Measurements from ENCODE around the gene PRPF19.
A peak's percentile ranks its signal among the peaks of the same experiment; 100 is the strongest.

The PRPF19 gene

DNA sequence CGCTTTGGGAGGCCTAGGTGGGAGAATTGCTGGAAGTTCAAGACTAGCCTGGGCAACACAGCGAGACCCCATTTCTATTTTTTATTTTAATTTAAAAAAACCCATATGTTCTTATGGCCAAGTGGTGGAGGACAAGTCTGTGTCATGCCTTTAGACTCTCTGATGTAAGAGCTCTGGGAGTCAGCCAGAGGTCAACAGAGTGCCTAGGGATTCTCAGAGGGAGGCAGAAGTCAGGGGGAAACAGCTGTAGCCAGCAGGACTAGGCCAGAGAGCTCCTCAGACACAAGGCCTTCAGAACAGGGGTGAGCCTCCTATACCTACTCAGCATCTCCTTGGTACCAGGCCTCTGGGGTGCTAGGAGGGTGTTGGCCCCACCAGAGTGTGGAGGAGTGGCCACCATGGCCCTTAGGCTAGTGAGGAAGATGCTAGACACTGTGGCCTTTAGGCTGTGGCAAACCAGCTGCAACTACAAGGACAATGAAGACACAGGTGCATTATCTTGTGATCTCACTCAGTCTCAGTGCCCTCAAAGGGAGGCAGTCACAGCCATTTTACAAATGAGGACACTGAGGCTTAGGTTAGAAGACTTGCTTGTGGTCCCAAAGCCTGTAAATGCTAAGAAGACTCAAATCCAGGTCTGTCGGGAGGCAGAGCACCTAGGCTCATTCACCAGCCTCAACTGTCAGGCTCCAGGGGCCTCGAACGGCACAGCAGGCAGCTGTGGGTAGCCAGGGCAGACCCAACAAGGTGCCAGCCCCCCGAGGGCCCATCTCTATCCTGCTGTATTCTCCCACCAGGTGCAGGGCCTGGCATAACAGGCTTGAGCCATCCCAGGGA, 34.0 kb downstream of the PRPF19 start:
- DNase-seq, result no peak

DNA sequence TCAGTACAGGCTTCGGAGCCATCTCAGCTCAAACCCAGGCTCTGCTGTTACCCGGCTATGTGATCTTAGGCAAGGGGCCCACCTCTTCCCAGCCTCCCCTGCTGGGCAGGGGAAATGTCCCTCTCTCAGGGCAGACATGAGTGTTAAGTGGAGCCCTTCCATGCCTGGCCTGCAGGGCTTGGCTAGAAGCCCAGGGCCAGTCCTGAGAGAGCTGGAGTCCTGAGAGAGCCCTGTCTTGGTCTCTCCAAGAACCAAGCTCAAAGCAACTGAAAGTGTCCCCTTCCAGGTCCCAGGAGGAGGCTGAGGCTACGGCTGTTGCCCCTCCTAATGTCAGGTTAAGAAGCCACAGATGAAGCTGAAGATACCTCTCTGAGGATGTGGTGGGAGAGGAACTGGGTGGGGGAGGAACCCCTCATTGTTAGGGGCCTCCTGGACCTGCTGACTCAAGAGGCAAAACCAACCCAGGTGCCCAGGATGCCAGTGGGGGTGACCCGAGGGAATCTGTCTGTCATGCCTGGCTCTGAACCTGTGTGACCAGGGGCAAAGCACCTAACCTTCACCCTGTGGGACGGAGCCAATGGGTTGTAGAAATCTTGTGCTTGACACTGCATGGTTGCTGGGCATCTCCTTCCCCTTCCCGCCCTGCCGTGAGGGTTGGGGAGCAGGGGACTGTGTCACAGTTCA, 34.9 kb downstream of the PRPF19 start:
- DNase-seq, result no peak

DNA sequence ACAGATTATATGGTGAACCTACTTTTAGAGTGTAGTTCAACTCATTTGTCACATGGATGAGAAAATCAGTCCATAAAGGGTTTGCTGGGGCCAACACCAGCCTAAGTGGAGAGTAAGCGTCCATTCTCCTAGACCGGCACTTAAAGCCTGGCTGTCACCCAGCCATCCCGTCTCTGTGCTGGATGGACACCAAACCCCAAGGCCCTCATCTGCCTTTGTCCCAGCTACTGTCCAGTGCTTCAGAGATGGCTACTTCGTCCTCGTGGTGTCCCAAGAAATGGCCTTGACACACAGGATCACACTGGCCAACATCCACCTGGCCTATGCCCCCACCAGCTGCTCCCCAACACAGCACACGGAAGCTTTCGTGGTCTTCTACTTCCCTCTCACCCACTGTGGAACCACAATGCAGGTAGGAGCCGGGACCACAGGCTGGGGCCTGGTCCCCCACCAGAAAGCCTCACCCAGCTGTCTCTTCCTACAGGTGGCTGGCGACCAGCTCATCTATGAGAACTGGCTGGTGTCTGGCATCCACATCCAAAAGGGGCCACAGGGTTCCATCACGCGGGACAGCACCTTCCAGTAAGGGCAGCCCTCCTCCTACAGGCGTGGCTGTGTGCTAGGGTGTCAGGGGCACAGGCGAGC, 35.5 kb downstream of the PRPF19 start:
- DNase-seq, result no peak

DNA sequence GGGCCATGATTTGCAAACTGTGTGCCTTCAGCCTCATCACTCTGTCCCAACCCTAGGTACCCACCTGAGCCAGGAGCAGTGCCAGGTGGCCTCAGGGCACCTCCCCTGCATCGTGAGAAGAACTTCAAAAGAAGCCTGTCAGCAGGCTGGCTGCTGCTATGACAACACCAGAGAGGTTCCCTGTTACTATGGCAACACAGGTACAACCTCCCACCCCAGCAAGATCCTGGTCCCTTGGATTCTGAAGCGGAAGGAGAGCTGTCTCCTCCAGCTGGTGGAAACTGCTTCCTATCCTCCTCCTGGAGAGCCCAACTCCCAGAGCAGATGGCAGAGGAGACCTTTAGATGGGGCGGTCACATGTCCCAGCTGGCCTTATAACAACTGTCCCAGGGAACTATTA, 36.1 kb downstream of the PRPF19 start:
- DNase-seq, result peak; percentile 94

DNA sequence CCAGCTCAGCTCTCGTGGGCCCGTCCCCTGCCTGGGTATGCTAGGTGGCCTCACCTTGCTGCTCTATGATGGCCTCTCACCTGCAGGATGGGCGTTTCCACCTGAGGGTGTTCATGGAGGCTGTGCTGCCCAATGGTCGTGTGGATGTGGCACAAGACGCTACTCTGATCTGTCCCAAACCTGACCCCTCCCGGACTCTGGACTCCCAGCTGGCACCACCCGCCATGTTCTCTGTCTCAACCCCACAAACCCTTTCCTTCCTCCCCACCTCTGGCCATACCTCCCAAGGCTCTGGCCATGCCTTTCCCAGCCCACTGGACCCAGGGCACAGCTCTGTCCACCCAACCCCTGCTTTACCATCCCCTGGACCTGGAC, 36.9 kb downstream of the PRPF19 start:
- DNase-seq, result no peak

DNA sequence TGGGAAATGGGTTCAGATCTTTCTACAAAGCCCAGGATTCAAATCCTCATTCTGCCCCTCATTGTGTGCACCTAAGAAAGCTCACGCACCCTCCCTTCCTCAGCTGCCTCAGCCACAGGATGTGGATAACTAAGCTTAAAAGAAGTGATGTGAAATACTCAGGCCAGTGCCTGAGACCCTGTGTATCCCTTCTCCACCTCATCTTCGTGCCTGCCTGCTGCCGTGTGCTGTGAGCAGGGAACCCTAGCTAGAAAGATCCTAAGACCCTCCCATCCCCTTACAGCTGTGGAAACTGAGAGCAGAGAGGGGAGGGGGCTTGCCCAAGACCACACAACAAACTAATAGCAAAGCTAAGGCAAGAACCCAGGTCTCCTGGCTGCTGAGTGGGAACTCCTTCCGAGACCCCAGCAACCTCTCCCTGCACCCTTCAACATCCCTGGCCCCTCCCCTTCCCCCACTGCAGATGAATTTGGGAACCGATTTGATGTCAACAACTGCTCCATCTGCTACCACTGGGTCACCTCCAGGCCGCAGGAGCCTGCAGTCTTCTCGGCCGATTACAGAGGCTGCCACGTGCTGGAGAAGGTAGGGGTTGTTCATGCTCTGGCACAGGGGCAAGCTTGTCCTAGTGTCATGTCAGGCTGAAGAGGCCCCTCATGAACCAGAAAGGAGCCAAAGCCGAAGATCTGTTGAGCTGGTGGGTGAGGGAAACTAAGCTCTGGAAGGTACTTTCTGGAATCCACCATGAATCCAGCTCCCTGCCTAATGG, 37.5 kb downstream of the PRPF19 start:
- peak; percentile 26 for DNase-seq

DNA sequence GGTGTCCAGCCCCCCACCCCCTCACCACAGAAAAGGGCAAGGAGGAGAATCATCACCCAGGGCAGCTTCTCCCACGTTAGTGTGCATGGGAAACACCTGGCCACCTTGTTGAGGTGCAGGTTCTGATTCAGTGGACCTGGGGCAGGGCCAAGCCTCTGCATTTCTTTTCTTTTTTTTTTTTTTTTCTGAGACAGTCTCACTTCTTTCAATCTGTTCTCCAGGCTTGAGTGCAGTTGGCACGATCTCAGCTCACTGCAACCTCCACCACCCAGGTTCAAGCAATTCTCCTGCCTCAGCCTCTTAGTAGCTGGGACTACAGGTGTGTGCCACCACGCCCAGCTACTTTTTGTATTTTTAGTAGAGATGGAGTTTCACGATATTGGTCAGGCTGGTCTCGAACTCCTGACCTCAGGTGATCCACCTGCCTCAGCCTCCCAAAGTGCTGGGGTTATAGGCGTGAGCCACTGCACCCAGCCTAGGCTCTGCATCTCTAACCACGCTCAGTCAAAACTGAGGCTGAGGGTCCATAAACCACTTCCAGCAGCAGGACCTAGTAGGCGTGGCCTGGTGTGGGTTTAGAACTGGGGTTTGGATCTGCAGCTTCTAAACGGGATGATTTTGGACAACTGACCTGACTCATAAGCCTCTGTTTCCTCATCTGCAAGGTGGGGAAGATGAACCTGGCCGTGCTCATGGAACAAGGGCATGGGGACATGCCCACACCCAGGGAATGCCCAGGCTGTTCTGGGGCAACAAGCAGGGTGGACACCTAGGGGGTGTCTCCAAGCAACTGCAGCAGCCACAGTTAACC, 38.3 kb downstream of the PRPF19 start:
- no peak for DNase-seq

DNA sequence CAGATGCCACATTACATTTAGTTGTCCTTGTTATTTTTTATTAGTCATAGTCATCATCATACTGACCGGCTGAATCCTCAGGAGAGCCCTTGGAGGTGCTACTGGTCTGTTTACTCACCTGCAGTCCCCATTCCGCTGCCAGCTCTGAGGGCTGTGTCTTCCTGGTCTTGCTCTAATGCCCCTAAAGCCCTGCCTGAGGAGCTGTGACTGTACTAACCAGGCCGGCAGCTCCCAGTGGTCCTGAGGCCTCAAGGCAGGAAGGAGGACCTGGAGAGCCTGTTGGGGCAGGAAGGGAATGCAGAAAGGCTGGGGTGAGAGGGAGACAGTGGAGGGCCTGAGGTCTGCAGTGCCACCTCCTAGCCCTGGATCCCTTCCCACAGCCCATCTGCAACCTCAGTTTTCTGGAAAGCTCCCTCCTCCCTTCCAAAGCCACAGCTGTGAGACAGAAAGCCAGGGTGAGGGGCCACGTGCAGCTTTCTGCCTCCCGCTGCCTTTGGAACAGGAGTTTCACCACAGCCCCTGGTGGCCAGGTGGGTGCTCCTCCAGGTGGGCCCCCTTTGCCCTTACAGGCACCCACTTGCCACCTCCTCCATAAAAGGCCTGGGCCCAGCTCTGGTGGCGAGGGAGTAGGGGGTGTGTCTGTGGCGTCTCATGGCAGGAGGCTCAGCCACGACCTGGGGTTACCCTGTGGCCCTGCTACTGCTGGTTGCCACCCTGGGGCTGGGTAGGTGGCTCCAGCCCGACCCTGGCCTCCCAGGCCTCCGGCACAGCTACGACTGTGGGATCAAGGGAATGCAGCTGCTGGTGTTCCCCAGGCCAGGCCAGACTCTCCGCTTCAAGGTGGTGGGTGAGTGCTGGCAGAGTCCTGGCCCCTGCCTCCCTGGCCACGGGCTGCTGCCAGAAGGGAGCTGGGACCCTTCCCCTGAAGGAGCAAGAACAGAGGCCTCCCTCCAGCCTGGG, 39.2 kb downstream of the PRPF19 start, which contains the start of gene ZP1:
ZP1 (plus strand) TSS at position 632 of the 960 bp plus-strand sequence; CDS start at position 652, 20 bp downstream.
- DNase-seq, result no peak

DNA sequence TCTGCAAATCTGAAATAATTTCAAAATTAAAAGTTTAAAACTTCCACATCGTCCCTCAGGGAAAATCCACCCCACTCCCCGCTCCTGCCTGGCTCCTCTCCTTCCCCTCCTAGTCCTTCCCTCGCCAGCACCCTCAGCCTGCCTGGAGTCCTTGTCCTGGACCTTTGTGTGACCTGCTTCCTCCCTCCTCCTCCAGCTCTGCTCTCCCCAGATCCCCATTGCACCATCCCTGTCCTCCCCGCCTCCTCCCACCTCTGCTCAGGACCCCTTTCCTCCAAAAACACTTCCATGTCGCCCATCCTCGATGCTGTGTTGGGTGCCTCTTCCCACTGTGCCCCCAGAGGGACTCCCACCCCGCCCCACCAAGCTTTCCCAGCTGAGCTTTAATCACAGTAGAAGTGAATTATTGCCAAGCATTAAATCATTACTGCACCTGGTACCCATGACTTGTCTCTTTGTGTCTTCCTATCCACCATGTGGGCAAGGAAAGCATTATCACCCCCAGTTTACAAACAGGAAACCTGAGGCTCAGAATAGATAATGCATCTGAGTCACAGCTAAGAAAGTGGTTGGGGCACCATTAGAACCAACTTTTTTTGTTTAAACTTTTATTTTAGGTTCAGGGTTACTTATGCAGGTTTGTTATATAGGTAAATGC, 41.4 kb downstream of the PRPF19 start:
- DNase-seq, result no peak

DNA sequence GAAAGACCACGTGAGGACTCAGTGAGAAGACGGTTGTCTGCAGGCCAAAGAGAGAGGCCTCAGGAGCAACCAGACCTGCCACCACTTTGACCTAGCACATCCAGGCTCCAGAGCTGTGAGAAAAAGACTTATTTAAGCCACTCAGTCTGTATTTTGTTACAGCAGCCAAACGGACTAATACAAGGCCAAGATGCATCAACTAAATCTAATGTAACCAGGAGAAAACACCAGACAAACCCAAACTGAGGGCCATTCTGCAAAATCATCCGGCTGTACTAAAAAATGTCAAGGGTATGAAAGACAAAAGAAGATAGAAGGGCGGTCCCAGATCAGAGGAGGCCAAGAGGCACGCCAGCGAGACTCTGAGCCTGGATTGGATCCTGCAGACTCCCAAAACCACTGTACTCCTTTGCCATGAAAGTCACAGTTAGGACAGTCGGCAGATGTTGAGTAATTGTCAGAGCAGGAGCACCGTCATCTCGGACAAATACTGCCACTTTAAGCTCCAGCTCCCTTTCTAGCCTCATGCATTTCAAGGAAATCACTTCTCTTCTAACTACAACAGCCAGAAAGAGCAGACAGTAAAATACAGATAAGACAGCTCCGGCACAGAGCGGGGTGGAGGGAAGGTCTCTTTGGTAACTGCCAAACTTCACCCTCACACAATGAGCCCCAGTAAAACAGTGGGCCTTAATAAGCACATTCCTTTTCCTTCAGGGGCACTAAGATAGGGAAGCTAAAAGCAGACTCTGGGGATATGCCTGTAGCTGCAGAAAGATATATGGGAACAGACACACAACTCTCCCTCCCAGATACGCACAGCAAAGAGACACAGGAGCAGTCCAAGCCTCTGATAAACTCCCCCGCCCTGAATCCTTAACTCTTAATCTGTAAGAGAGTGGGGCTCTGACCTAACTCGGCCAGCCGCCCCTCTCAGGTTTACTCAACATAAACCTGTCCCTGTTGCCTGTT, 42.5 kb downstream of the PRPF19 start:
- no peak for DNase-seq

DNA sequence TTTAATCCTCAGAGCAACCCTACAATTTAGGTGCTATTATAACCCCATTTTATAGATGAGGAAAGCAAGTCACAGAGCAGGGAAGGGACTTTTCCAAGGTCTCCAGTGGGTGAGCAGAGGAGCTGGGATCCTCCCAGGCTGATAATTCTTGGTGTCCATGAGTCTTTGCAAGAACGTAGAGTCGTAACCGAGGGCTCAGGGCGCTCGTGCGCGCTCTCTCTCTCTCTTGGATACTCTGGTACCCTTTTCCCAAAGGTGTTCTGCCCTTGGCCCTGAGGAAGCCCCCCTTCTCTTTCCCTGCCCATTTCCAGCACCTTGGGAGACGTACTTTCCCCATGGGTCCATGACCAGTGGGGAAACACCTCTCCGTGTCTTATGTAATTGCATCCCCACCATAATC, 44.2 kb downstream of the PRPF19 start:
- no peak for DNase-seq

DNA sequence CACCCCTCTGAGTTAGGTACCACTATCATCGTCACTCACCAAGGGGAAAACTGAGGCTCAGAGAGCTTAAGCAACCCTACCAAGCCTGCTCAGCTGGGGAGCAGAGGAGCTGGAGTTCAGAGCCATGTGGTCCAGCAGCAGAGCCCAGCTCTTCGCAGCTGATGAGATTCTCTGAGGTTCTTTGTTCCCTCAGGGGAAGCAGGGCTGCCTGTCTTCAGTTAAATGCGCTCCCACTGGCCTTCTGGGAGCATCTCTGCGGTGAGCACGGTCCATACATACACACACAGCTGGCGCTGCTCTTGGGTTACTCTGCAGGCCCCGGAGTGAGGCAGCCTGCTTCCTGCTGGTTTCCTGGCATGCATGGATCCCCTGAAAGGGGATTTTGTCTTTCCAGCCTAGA, 45.4 kb downstream of the PRPF19 start:
- peak; percentile 70 for DNase-seq

DNA sequence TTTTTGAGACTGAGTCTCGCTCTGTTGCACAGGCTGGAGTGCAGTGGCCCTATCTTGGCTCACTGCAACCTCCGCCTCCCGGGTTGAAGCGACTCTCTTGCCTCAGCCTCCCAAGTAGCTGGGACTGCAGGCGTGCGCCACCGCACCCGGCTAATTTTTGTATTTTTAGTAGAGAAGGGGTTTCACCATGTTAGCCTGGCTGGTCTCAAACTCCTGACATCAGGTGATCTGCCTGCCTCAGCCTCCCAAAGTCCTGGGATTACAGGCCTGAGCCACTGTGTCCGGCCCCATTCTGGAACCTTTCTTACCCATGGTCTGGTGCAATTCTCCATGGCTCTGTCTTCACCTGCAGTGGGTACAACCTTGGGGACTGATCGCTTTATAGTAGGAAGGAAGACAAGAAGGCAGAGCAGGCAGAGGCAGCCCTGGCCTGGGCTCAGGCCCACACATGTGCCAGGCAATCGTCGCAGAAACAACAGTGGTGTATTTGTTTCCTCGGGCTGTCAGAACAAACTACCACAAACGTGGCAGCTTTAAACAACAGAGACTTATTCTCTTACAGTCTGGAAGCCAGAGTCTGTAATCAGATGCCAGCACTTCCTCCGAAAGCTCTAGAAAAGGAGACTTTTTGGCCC, 46.7 kb downstream of the PRPF19 start:
- no peak for DNase-seq

DNA sequence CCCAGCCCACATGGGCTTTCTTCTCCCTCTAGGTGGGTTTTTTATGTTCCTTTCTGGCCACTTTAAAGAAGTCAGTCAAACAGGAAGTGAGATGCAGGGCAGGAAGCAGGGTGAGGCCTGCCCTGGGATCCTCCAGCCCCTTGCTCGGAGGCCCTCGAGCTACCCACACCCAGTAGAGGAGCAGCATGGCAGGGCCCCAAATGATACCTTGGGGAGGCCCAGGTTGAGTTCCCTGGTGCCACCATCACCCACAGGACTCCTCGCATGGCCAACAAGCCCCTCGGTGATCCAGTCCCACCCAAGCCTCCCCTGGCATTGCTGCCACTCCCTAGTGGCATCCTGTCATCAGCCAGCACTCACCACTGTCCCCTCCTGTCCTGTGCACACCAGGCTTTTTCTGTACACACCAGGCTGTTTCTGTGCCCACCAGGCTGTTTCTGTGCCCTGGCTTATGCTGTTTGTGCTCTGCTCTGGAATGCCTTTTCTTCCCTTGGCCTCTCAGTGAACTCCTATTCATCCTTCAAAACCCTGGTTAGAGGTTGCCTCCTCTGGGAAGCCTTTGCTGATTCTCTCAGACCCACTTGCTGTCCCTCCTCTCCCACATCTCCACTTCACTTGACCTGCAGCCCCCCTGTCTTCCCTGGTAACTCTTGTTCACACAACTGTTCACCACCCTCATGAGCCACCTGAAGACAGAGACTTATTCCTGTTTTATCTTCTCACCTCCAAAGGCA, 47.5 kb downstream of the PRPF19 start:
- no peak for DNase-seq

DNA sequence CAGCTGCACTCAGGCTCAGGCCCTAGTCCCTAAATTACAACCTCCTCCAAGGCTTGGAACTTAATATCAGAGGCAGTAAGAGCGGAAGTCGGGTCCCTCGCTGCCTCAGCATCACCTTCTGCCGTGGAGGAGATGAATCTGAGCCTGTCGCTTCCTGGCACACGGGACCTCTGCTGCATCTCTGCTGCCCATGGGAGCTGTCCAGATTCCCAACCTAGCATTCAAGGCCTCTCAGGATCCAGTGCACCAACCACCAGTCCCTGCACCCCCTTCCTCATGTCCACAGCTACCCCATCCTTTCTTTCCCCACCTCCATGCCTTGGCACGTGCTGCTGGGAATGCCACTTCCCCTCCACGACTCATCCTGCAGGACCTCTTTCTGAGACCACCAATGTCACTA, 48.1 kb downstream of the PRPF19 start:
- DNase-seq, result no peak

DNA sequence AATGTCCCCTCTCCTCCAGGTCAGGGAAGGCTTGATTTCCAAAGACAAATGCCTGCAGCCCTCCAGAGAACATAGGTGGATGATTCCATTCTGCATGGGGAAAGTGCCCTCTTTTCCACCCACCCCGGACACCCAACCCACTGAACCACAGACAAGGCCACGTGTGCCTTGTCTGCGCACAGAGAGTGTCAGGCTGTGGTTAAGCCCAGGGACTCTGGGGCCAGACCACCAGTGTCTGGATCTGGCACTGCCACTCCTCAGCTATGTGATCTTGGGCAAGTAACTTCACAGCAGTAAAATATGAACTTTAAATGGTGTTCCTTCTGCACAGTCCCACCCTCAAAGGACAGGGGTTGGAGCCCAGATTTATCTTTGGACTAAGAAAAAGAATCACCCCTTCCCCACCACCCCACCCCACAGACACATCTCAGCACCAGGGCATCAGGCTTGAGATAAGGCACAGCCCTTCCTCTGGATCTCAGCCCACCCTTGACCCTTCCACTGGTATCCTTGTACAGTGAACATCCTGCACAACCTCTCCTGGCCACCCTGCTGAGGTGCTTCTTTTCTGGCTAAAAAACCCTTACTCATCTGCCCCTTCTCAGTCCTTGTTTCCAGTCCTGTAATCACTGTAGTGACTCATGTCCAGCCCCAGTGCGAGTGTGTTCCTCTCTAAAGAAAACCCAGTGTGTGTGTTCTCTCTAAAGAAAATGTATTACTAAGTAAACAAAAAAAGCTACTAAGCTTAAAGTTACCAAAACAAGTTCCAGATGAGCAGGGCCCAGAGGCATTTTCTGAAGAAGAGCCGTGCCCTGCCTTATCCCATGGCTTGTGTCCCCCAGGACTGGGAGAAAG, 48.8 kb downstream of the PRPF19 start:
- DNase-seq, result no peak
